ENCODE data around the gene ZAP70.

GRCh38 chr2:97747716-97748115 lies 34.3 kb downstream of the ZAP70 start:
- TF ChIP-seq EZH2phosphoT487 (IDR thresholded peaks at IDR 0.05; ENCODE audit: borderline replicate concordance) (no peak), CTCF (conservative IDR thresholded peaks at IDR 0.05; ENCODE audit: low read length) (no peak)

All from Loucy (cell line).